HG02678 (cell line): ENCODE measurements around the gene ADAMTS14.

Experiments
- ATAC-seq: cut with Tn5 transposase; IDR thresholded peaks from one replicate; pipeline ENCODE4 v1.9.1; 2021; ENCODE audit warnings: mild to moderate bottlenecking, moderate library complexity; ENCODE audit not compliant: unreplicated experiment

The ADAMTS14 gene

DNA sequence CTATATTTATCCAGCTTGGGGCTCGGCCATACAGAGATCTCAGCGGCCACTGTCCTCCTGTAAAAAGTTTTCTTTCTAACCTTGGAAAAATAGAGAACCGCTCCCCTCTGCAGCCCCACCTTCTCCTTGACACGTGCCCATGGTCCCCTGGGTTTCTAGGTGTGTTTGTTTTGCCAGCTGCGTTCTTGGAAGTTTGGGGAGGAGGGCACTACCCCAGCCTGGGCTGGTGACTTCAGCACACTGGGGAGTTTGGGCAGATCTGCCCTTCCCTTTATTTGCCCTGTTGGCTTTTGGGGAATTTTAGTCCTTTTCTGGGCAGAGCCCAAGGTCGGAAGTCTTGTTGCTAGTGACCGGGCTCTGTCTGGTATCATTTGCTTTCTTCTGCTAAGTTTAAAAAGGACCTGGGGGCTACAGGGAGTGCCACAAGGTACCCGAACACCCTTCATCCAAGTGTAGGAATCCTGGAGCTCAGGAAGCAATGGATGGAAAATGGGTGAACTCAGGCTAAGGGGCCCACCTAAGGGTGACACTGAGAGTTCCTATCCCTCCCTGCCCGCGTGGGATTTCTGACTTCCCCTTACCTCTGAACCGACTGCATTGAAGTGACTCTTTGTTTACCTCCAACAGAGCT is 1.7 kb downstream of the ADAMTS14 start:
- no peak for ATAC-seq

DNA sequence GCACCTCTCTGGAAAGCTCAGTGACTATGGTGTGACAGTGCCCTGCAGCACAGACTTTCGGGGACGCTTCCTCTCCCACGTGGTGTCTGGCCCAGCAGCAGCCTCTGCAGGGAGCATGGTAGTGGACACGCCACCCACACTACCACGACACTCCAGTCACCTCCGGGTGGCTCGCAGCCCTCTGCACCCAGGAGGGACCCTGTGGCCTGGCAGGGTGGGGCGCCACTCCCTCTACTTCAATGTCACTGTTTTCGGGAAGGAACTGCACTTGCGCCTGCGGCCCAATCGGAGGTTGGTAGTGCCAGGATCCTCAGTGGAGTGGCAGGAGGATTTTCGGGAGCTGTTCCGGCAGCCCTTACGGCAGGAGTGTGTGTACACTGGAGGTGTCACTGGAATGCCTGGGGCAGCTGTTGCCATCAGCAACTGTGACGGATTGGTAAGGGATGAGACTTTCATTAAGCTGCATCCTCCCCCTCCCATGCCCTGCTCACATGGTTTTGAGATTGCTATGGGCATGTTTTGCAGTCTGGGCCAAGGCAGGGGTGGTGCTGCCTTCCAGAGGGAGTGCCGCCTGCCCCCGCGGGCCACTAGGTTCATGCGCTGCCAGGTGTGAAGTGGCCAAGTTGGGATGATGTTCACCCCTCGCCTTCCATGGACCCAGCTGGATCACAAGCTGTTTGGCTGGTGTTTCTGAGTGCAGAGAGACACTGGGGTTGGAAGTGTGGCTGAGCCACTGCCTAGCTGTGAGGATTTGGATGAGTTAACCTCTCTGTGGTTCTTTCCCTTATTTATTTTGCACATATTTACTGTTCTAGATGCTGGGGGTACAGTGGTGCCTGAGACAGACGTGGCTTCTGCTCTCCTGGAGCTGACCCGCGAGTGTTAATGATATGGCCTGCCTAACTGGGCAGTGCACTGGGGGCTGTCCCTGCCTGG is 2.5 kb downstream of the ADAMTS14 start:
- ATAC-seq: no peak

DNA sequence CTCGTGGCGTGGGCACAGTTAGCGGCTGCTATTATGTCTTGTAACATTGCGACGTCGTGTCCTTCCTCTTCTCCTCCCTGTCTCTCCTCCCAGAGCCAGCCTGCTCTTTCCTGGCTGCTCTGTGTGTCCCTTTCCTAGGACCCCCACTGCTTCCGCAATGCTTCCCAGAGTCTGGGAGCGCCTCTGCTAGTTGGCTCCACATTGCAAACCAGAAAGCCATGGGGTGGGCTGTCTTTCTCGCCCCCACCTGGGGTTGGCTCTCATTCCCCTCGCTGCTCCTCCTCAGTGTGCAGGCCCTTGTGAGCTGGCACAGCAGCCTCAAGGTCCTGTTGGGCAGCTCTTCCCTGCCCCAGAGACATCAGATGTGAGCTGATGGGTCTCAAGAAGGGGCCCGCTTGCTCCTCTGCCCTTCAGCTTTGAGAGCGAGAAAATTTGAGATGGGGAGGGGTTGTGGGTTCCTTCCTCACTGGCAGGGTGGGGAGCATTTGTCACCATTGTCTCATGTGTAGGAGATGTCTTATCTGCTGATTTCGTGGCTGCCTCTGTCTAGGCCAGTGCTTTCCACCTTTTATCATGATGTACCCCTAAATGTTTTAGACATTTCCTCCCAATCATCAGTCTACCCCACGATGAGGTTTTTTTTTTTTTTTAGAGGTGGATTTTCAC is 3.3 kb downstream of the ADAMTS14 start:
- ATAC-seq: no peak

DNA sequence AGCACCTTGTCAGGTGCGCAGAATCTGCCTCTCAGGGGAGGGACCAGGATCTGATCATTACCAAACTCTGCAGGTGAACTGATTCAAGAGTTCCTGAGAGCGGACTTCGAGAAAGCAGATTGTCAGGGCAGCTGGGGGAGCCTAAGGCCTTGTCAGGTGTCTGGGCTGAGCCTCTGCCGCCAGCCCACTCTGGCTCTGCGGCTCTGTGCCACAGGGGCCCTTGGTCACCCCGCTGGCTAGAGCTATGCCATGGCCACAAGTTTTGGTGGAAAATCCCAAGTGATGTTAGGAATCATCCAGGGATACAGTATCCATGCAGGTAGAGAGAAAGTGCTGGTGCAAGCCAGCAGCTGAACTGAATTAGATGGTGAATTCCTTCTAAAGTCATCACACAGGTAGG is 4.2 kb downstream of the ADAMTS14 start:
- ATAC-seq: no peak

DNA sequence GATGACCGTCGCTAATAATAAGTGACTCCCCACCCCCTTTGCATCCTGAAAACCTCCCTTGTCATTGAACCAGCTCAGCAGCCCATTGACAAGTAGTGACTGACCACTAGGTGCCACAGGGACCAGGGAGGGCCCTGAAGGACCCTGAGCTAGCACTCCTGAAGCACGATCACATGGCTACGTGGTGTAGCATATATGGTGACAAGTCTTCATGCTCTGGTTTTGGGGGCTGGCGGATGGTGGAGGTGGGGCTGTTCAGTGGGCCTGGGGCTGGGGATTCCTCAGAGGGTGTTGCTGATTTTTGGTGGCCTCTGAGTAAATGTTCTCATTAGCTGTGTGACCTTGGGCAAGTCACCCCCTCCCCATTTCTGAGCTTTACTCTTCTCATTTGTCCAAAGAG is 4.7 kb downstream of the ADAMTS14 start:
- ATAC-seq: no peak

DNA sequence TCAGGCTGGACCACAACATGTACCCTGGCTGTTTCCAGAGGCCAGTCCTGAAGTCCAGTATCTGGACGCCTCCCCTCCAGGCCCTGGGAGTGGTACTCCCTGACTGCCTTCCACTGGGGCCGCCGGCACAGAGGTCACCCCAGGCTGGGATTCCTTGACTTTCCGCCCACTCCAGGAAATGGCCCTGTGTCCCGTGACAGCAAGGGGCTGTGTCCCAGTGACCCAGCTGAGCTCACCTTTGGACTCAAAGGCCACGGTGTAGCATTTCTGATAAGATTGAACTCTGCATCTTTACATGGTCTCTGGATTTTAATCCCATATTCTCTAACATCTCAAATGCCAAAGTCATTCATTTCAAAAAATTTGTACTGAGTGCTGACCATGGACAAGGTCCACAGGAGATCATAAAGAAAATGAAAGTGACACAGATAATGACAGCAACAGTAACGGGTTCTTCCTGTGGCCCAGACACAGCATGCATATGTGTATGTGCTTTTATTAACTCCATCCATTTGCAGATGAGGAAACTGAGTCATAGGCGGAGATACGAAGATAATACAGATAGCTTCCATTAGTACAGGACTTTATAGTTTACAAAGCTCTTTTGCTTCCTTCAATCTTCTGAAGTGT is 5.4 kb downstream of the ADAMTS14 start:
- no peak for ATAC-seq

- ATAC-seq: no peak
Measured at GRCh38 chr10:70678250-70678635, 5.9 kb downstream of the ADAMTS14 start.

DNA sequence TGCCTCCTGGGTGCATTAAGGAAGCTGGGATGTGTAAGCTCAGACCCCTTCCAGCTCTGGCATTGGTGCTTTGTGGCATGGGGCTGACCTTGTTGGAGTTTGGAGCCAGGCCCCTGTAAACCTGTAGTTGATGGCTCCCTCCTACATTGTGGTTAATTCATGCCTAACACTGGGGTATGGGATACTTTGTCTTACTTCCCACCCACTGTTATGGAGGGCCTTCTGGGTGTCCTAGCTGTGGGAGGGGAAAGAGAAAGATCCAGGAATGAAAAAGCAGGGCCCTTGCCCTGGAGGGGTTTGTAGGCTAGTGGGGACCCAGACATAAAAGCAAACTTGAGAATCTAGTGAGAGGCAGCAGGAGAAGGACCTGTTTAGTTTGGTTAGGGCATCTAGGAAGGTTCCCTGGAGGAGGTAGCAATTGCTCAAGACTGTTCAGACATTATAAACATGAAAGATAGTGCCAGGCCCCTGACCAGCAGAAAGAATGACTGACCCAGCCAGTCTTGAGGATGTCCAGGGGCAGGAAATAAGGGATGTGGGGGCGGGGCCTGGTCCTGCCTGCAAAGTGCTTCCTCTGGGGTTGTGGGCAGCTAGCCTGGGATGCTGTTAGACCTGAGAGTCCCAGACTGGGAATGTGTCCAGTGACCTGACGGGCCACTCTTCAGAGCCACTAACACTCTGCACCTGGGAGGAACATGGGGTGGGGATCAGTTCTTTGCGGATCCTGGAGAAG is 6.6 kb downstream of the ADAMTS14 start:
- ATAC-seq: no peak

DNA sequence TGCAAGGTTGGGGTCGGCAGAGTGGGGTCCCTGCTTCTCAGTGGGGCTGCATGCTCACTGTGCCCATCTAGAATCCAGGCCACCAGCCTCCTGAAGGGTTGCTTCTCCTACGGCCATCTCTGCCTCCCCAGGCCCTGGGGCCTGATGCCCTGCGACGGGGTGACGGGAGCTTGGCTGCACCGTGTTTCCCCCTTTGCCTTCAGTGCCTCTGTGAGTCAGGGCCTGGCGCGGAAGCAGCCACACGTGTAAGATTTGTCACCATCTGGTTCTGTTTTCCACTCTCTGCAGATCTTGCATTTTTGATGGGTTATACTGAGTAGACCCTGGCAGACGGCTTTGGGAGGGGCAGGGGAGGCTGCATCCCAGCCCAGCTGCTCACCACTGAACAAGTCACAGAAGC is 7.2 kb downstream of the ADAMTS14 start:
- ATAC-seq: no peak

DNA sequence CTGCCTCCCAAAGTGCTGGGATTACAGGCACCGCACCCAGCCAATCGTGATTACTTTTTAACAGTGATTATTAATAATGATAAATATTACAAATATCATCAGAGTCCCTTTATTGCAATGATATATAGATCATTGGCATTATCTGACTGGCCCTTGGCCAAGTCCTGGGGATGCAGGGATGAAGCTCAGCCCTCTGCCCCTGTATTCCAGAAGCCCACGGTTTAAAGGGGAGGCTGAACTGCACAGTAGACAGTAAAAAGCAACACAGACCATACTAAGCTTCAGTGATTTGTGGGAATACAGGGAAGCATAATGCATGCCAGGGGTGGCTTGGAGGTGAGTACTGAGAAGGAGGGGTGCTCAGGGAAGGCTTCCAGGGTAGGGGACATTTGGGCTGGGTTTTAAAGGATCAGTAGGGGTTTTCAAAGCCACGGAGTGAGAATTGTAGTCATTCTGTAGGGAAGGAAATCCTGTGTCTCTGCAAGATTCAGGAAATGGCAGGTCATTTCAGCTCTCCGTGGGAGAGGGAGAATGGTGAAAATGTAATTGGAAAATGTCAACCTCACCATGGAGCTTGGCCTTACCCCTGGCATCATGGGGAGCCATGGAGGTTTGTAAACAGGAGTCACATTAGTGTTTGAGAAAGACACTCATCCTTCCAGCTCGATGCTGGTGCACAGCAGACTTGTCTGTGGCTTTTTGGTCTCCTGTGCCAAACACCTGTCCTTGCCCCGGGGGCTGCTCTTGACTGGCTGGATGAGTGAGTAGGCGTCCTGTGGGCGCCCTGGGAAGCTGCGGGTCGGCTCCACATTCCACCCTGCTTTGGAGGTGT is 8.8 kb downstream of the ADAMTS14 start:
- ATAC-seq: no peak

DNA sequence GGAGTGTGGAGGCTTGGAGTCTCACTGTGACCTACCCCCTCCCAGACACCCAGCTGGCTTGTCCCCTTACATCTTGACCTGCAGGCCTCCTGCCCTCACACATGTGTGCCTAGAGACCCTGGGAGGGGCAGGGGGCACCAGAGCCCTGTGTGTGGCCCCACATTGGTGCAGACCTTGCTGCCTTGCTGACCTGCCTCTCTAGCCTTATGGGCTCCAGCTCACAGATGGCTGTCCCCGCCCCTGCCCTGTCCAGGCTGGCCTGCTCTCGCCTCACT is 9.4 kb downstream of the ADAMTS14 start:
- no peak for ATAC-seq

DNA sequence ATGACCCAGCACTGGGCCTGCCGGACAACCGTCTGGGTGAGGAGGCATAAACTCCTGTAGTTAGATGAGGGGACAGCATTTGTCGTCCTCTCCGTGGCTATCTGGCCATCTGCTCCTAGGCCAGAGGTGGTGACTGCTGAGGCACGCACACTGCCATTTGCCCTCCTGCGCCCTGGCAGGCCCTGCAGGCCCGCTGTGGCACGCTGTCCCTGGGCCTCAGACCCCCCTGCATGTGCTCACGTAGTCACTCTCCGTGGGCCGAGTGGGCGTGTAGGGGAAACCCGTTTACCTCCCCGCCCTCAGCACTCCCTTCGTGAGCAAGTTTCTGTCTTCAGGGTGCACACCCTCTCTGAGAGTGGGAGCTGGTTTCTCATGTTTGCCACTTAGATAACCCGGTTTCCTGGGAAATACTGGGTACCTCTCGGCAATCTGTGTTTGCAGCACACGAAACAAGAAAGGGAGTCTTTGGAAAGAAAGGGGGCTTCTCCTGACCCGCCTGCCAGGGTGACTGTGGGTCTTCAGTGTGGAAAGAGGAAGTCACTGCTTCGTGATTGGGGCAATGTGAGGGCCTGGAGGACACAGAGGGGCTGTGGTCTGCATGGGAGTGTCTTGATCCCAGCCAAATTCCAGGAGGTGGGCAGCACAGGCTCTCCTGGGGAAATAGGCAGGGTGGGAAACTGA is 10.8 kb downstream of the ADAMTS14 start:
- no peak for ATAC-seq

GRCh38 chr10:70683601-70683934 is 11.3 kb downstream of the ADAMTS14 start:
- ATAC-seq: no peak

- ATAC-seq: no peak
Measured at GRCh38 chr10:70683940-70684339, 11.6 kb downstream of the ADAMTS14 start.

GRCh38 chr10:70684374-70684773 is 12.1 kb downstream of the ADAMTS14 start:
- ATAC-seq: no peak

GRCh38 chr10:70684839-70685454 is 12.6 kb downstream of the ADAMTS14 start:
- ATAC-seq: no peak

GRCh38 chr10:70685455-70685911 is 13.2 kb downstream of the ADAMTS14 start:
- ATAC-seq: no peak

GRCh38 chr10:70688828-70689227 is 16.5 kb downstream of the ADAMTS14 start:
- ATAC-seq: no peak

DNA sequence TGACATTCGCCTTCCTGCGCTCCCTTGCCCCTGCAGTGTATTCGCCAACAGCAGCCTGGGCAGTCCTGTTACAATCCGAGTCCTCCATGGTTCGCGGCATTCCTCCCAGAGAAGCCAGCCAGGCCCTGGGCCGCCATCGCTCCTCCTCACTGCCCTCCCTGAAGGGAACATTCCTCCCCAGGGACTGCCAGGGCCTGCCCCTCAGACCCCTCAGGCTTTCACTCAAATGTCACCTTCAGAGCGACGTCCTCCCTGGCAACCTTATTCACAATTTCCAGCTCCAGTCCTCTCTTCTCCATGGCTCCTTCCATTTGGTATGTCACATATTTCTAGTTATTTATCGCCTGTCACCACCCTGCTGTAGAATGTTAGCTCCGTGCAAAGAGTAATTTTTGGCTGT is 17.4 kb downstream of the ADAMTS14 start:
- no peak for ATAC-seq
